Right renal cortex interstitium (tissue), 3 donors: ENCODE data around the gene SCAMP2. TPM values are rescaled to one million over a fixed set of nuclear protein-coding genes. Genes with fewer than 3 reads are reported as not detected.

Source experiments
- DNase-seq, 3 donors: peaks; one replicate each; pipeline ENCODE4 v3.0.0-alpha.2; 2013; ENCODE audit warnings: low read depth in 3 of 3, low spot score in 2 of 3
- polyA plus RNA-seq, 3 donors: library from polyadenylated mRNA; unstranded; fragments of 120-200 nt; gene quantifications; one replicate each; pipeline ENCODE4 v1.2.1, GENCODE V29; 2013; ENCODE audit not compliant: insufficient read length in 3 of 3

Gene SCAMP2
- polyA plus RNA-seq, 3 donors = 63.1 to 75.9 (median 69.4) TPM

- DNase-seq = no peak
These were observed 73.2 kb downstream of the SCAMP2 start for GRCh38 chr15:74799856-74800558.

- no peak for DNase-seq
These were observed 73.8 kb downstream of the SCAMP2 start for GRCh38 chr15:74799255-74799855.

GRCh38 chr15:74798388-74799254, 74.5 kb downstream of the SCAMP2 start:
- no peak for DNase-seq

- DNase-seq = no peak
These were observed 77.1 kb downstream of the SCAMP2 start for GRCh38 chr15:74795966-74796625.

- no peak for DNase-seq
These were observed 78.2 kb downstream of the SCAMP2 start for GRCh38 chr15:74794970-74795349.

- DNase-seq = no peak
These were observed 78.8 kb downstream of the SCAMP2 start for GRCh38 chr15:74794248-74794969.

Other genes with a start within 250 kb of the SCAMP2 start
- gene EDC3, start 177.3 kb downstream of the SCAMP2 start, polyA plus RNA-seq = 10 to 100 TPM; 38.6 to 43.2 (median 41.9) TPM
- under 1 TPM in 2 of 3 donors, not detected in 1; 0.07 TPM for gene CYP1A1, start 147.8 kb downstream of the SCAMP2 start, polyA plus RNA-seq
- under 1 TPM; 0.10 to 0.18 (median 0.11) TPM for gene CYP1A2, start 124.5 kb downstream of the SCAMP2 start, polyA plus RNA-seq
- gene CSK, start 91.3 kb downstream of the SCAMP2 start, polyA plus RNA-seq = 10 to 100 TPM; 37.6 to 54.0 (median 39.3) TPM
- not detected for gene LMAN1L, start 60.5 kb downstream of the SCAMP2 start, polyA plus RNA-seq
- gene CPLX3, start 46.7 kb downstream of the SCAMP2 start, polyA plus RNA-seq = not detected
- gene ULK3, start 30.2 kb downstream of the SCAMP2 start, polyA plus RNA-seq = 10 to 100 TPM; 26.0 to 32.9 (median 31.5) TPM
- 10 to 100 TPM; 60.4 to 68.7 (median 67.0) TPM for gene MPI, start 16.7 kb upstream of the SCAMP2 start, polyA plus RNA-seq
- gene FAM219B, start 33.5 kb upstream of the SCAMP2 start, polyA plus RNA-seq = 10 to 100 TPM; 51.6 to 58.1 (median 55.9) TPM
- 100 to 1,000 TPM; 214 to 217 (median 215) TPM for gene COX5A, start 64.7 kb upstream of the SCAMP2 start, polyA plus RNA-seq
- gene RPP25, start 83.4 kb upstream of the SCAMP2 start, polyA plus RNA-seq = 1 to 10 TPM; 2.0 to 2.5 (median 2.1) TPM
- 10 to 100 TPM; 19.8 to 24.5 (median 21.6) TPM for gene SCAMP5, start 122.2 kb upstream of the SCAMP2 start, polyA plus RNA-seq
- 10 to 100 TPM; 11.0 to 13.7 (median 13.7) TPM for gene PPCDC, start 150.2 kb upstream of the SCAMP2 start, polyA plus RNA-seq